ENCODE results near the gene MSH3. TPM values are rescaled to one million over a fixed set of nuclear protein-coding genes. Genes with fewer than 3 reads are reported as not detected.
"Not testable (repeated sequence)": the region's sequence is repeated elsewhere in the genome, so short reads cannot be mapped to it uniquely, and the experiment has no call there.

The MSH3 gene
- total and polyA plus RNA-seq, 12 donors: 2.6 to 15.1 (median 11.6) TPM

GRCh38 chr5:80654054-80654390, 430 bp upstream of the MSH3 start:
- Histone ChIP-seq H3K4me1 (peaks cover 0 to 27% (median 18%) of the 10 kb centered on the region in 9 donors), H3K9me3 (no peaks in the 10 kb centered on the region), H3K36me3 (peaks cover 0 to 32% (median 17%) of the 10 kb centered on the region in 9 donors), H3K27me3 (no peaks in the 10 kb centered on the region), H3K4me3 (peak overlapping the region; percentile 20 to 100 (median 94)), H3K27ac (peak overlapping the region in 1 of 10 donors; percentile 59)
- DNase-seq (no peak), ATAC-seq (no peak)
- TF ChIP-seq CTCF (IDR thresholded peaks at IDR 0.05): no peak
- intact Hi-C loops (cut with DNase I): loop anchor here in 1 of 10 donors (10.0 kb wide), 1 partner anchor 169 kb away; the partner anchor contains the start of gene FAM151B
- 1% methylated on average over 24 of the region's 24 CpGs for WGBS, 2 donors

- WGBS, 2 donors: 25 to 29% methylated on average over 7 of the region's 7 CpGs
- DNase-seq (no peak), ATAC-seq (no peak)
- H3K27me3 ChIP-seq: no peaks in the 10 kb centered on the region
- intact Hi-C loops (cut with DNase I): loop anchor here in 1 of 10 donors (10.0 kb wide), 1 partner anchor 171 kb away; the partner anchor contains the start of gene FAM151B
- peak overlapping the region in 9 of 10 donors; percentile 88 to 99 (median 97) for H3K27ac ChIP-seq
- TF ChIP-seq CTCF (IDR thresholded peaks at IDR 0.05): no peak
- peaks cover 0 to 27% (median 18%) of the 10 kb centered on the region in 9 donors for H3K4me1 ChIP-seq
- peak overlapping the region; percentile 69 to 100 (median 94) for H3K4me3 ChIP-seq
- peaks cover 0 to 44% (median 20%) of the 10 kb centered on the region in 9 donors for H3K36me3 ChIP-seq
- H3K9me3 ChIP-seq: no peaks in the 10 kb centered on the region
Observed at GRCh38 chr5:80655231-80655774, 851 bp downstream of the MSH3 start.

GRCh38 chr5:80656425-80656824, 2.0 kb downstream of the MSH3 start:
- H3K36me3 ChIP-seq: peaks cover 0 to 56% (median 20%) of the 10 kb centered on the region in 9 donors
- no peak for DNase-seq
- intact Hi-C loops (cut with DNase I): loop anchor here in 1 of 10 donors (10.0 kb wide), 1 partner anchor 172 kb away; the partner anchor contains the start of gene FAM151B

GRCh38 chr5:80659106-80659505, 4.7 kb downstream of the MSH3 start:
- WGBS, 2 donors: 90 to 95% methylated on average over 5 of the region's 5 CpGs
- Histone ChIP-seq H3K4me3 (no peak overlapping the region), H3K27me3 (no peaks in the 10 kb centered on the region), H3K36me3 (peaks cover 0 to 78% (median 20%) of the 10 kb centered on the region in 9 donors), H3K9me3 (no peaks in the 10 kb centered on the region), H3K4me1 (peaks cover 0 to 14% (median 10%) of the 10 kb centered on the region in 9 donors), H3K27ac (no peak overlapping the region)
- intact Hi-C loops (cut with DNase I): loop anchor here in 1 of 10 donors (10.0 kb wide), 1 partner anchor 174 kb away; the partner anchor contains the start of gene FAM151B
- no peak for DNase-seq
- no peak for ATAC-seq
- no peak for TF ChIP-seq CTCF (IDR thresholded peaks at IDR 0.05)

More at GRCh38 chr5:80656425-80656824, 2.0 kb downstream of the MSH3 start:
- Histone ChIP-seq H3K4me1 (peaks cover 0 to 27% (median 18%) of the 10 kb centered on the region in 9 donors), H3K27ac (no peak overlapping the region), H3K9me3 (no peaks in the 10 kb centered on the region), H3K27me3 (no peaks in the 10 kb centered on the region), H3K4me3 (no peak overlapping the region)
- no peak for ATAC-seq
- no peak for TF ChIP-seq CTCF (IDR thresholded peaks at IDR 0.05)
- 67 to 92% methylated on average over 1 of the region's 1 CpG for WGBS, 2 donors

GRCh38 chr5:80660661-80661060, 6.2 kb downstream of the MSH3 start:
- H3K4me3 ChIP-seq, DNase-seq, H3K27ac ChIP-seq, H3K9me3 ChIP-seq, ATAC-seq, H3K4me1 ChIP-seq, H3K27me3 ChIP-seq: not testable (repeated sequence)
- intact Hi-C loops (cut with DNase I): loop anchor here in 2 of 10 donors (10.0 kb wide), 1 partner anchor 176 kb away; the partner anchor contains the start of gene FAM151B (in 2 of the 2)
- 95% methylated on average over 7 of the region's 7 CpGs for WGBS, 2 donors
- peaks cover 0 to 94% (median 27%) of the 10 kb centered on the region in 9 donors for H3K36me3 ChIP-seq

Measured in heart right ventricle (tissue), 16 donors.